Adrenal gland (tissue), 5 donors: Measurements from ENCODE around the gene ZNF506.
"Not testable (repeated sequence)": the region's sequence is repeated elsewhere in the genome, so short reads cannot be mapped to it uniquely, and the experiment has no call there.

Experiments
- POLR2A ChIP-seq, 2 donors: fragments of 450-650 bp; IDR thresholded peaks; one replicate each; pipeline ENCODE4 v1.6.1; 2017; ENCODE audit warnings: antibody characterized with exemption in 2 of 2, mild to moderate bottlenecking in 2 of 2, moderate library complexity in 1 of 2
- TF ChIP-seq, protein P1 (sequence below), 6 experiments: fragments of 450-650 bp in 4 of 6; fragments of 200-600 bp in 2 of 6; sonication (generic) in 1 of 6; IDR thresholded peaks; 1 replicate in 5 of 6; 2 replicates in 1 of 6; pipeline versions ENCODE4 v1.5.1 to v1.8.0; 2016 to 2021; ENCODE audit warnings: antibody characterized with exemption in 6 of 6, mild to moderate bottlenecking in 2 of 6, moderate library complexity in 1 of 6
- donor health status: DM: no; HTN: no; CAD: no.

DNA sequence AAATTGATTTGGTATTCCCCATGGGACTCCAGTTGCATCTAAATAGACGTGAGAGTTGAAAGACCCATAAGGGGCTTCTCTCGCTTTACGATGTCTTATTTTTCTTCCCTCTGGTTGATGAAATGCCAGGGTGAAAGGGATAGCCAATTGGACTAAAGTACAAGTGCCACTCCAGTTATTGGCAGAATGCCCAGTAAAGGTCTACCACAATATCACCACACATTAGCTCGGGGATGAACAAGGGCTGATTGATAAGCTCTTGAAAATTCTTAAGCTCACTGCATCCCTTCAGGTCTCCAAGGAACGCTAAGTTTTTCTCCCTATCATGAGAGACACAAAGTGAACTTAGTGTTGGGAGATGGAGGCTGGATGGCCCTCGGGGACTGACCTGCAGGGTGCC lies 39.8 kb downstream of the ZNF506 start:
- TF ChIP-seq, protein P1, sequence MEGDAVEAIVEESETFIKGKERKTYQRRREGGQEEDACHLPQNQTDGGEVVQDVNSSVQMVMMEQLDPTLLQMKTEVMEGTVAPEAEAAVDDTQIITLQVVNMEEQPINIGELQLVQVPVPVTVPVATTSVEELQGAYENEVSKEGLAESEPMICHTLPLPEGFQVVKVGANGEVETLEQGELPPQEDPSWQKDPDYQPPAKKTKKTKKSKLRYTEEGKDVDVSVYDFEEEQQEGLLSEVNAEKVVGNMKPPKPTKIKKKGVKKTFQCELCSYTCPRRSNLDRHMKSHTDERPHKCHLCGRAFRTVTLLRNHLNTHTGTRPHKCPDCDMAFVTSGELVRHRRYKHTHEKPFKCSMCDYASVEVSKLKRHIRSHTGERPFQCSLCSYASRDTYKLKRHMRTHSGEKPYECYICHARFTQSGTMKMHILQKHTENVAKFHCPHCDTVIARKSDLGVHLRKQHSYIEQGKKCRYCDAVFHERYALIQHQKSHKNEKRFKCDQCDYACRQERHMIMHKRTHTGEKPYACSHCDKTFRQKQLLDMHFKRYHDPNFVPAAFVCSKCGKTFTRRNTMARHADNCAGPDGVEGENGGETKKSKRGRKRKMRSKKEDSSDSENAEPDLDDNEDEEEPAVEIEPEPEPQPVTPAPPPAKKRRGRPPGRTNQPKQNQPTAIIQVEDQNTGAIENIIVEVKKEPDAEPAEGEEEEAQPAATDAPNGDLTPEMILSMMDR (IDR thresholded peaks at IDR 0.05): not testable (repeated sequence)
- TF ChIP-seq POLR2A (IDR thresholded peaks at IDR 0.05): not testable (repeated sequence)
